GM19193 (cell line): Measurements from ENCODE around the gene AATK.

Source experiments
- POLR2A ChIP-seq: IDR thresholded peaks from 4 replicates; pipeline ENCODE4 v1.6.1; 2011; ENCODE audit not compliant: insufficient read depth, insufficient read length; ENCODE audit errors: extremely low read depth

Gene AATK

DNA sequence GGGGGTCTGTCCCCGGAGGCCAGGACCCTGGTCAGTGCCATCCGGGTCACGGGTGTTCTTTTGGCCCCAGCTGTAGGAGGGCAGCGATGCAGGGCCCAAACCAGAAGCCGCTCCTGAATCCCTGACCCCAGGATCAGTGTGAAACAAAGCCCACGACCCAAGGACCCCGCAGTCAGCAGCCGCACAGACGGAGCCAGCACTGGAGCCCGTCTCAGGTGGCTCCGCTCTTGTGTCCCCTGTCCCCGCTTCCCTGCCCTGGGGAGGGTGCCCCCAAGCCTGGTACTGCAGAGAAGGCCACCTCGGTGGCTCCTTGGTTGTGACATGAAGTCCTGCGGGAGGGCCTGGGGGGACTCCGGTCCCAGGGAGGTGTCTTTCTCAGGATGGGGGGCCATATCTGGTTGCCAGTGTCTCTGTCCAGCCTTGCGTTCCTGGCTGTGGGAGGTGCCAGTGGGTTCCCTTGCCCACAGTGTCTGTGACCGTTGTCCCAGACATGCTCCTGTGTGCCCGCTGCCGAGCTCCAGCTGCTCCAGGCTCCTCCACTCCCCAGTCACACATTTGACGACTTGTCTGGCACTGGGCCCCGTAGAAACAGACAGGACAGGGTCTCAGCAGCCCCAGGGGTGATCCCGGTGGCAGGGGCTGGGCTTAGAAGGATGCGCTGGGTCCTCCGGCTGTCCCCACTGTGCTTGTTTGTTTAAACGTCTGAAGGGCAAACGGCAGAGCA, 97.4 kb downstream of the AATK start:
- no peak for TF ChIP-seq POLR2A

DNA sequence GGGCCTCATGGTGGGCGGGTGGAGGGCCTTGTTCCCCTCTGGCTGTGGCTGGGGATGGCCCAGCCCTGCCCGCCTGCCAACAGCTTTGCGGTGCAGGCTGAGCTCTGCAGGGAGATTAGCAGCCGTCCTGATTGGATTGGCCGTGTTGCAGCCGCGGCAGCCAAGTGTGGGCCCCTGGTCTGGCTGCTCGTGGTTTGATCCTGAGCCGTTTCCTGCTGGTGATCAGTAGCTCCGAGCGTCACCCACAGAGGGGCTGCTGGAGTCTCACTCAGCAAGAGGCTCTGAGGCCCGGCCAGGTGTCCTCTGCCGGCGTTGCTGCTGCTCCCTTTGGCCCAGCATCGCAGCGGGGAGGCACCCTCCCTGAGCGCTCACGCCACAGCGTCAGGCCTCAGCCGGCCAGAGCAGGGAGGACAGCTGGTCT, 98.6 kb downstream of the AATK start:
- no peak for TF ChIP-seq POLR2A
